ACHN (cell line): ENCODE data around the gene MTARC2.

Experiments used
- DNase-seq: peaks from one replicate; pipeline ENCODE4 v3.0.0-alpha.2; 2015
- in situ Hi-C: cut with HindIII; loops from 2 replicates; pipeline ENCODE4 v1.10.0; 2017; ENCODE audit warnings: low sequenced_read_pairs, low pct_ligation_motif_present, low pct_unique_long_range_greater_than_20kb

Gene MTARC2

GRCh38 chr1:220787069-220787619 is 39.0 kb downstream of the MTARC2 start:
- peak; percentile 27 for DNase-seq
- in situ Hi-C loops = no loop called here

DNA sequence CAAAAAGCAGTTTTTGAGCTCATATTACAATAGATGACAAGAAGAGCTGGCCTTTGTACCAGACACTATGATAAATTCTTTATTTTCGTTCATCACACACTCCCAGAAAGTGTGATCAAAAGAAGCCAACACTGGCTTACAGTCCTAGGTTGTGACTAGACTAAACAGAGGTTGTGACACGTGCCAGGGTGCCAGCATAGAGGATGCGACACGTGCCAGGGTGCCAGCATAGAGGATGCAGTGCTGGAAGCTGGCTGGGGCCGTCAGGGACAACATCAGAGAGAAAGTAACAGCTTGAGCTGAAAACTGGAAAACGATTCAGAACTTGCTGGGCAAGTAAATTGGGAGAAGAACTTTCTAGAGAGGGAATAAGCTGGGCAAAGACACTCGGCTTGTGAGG is 40.8 kb downstream of the MTARC2 start:
- in situ Hi-C loops = no loop called here
- DNase-seq = no peak

- no peak for DNase-seq
- in situ Hi-C loops = no loop called here
These were observed 41.5 kb downstream of the MTARC2 start for GRCh38 chr1:220789532-220790147.

- no peak for DNase-seq
These were observed 43.2 kb downstream of the MTARC2 start for GRCh38 chr1:220791285-220791684.

DNA sequence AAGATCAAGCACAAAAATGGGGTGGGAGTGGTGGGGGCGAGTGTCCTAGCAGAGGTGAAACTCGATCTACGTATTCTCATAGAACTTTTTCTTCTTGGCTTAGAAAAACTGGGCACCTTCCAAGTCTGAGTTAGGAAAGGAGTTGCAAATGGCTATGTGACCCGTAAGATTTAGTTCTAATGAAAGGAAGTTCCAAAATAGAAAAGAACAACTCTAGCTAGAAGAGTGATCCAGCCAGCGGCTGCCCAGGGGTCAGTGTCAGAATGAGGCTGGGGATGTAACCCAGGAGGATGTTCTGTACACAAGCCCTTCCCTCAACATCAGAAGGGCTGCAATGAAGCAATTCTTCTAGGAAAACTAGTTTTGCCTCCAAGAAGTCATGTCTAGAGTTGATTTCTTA is 43.8 kb downstream of the MTARC2 start:
- in situ Hi-C loops = no loop called here
- DNase-seq = no peak

More at GRCh38 chr1:220791285-220791684, 43.2 kb downstream of the MTARC2 start:
- in situ Hi-C loops = no loop called here

DNA sequence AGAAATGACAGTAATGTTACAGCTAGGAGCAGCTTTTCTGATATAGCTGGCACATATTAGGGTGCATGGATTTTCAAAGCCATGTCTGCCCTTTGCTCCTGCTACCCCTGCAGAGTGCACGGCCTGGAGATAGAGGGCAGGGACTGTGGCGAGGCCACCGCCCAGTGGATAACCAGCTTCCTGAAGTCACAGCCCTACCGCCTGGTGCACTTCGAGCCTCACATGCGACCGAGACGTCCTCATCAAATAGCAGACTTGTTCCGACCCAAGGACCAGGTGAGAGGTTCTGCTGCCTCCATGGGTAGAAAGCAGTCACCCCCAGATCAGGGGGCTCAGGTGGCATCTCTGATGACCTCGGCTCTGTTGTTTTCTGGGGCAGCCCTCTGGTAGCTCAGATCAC is 48.4 kb downstream of the MTARC2 start:
- in situ Hi-C loops = no loop called here
- no peak for DNase-seq

DNA sequence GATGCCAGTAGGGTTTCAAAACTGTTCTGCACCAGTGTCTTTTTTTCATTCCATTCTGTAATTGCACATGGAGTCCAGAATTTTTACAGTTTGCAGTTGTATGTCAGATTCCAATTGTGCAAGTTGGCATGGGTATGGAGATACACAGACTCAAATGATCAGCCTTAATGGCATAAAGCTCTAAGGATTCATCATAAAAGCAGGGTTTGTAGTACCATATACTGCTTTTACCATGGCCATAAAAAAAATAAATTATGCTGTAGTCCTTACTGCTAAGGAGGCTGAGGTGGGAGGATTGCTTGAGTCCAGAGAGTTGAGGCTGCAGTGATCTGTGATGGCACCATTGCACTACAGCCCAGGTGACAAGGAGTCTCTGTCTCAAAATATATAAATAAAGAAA is 48.9 kb downstream of the MTARC2 start:
- in situ Hi-C loops = no loop called here
- no peak for DNase-seq

DNA sequence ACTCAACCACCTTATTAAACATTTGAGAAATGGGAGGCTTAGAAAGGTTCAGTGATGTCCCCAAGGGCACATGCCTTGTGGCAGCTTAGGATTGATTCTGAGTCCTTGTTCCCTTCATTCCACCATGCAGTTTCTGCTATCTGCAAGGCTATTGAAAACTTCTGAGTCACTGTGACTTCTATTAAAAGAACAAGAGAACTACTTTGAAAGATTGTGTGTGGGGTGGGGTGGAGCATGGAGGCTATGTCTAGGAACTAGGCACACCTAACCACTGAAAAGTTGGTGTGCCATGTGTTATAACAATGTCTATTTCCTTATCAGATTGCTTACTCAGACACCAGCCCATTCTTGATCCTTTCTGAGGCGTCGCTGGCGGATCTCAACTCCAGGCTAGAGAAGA is 49.4 kb downstream of the MTARC2 start:
- in situ Hi-C loops = no loop called here
- DNase-seq = no peak

DNA sequence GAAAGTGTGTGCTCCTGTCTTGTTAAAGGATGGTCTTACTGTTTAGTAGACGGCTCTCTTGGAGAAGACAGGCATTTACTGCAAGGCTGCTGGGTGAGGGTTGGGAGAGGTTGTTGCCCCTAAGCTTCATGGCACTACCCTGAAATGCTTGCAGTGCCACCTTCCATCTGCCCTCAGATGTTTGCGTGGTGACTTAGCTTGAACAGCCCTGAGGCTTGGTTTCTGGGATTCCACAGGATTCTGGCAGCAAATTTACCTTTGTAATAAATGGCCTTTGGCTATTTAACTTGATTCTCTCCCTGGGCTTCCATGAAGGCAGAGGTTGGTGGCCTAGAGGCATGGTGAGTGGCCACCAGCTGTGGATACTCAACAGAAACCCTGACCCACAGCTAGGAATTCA is 50.2 kb downstream of the MTARC2 start:
- in situ Hi-C loops = no loop called here

GRCh38 chr1:220800262-220800661 is 52.1 kb downstream of the MTARC2 start:
- in situ Hi-C loops = no loop called here
- DNase-seq = no peak

More for the DNA sequence above, 50.2 kb downstream of the MTARC2 start:
- no peak for DNase-seq

DNA sequence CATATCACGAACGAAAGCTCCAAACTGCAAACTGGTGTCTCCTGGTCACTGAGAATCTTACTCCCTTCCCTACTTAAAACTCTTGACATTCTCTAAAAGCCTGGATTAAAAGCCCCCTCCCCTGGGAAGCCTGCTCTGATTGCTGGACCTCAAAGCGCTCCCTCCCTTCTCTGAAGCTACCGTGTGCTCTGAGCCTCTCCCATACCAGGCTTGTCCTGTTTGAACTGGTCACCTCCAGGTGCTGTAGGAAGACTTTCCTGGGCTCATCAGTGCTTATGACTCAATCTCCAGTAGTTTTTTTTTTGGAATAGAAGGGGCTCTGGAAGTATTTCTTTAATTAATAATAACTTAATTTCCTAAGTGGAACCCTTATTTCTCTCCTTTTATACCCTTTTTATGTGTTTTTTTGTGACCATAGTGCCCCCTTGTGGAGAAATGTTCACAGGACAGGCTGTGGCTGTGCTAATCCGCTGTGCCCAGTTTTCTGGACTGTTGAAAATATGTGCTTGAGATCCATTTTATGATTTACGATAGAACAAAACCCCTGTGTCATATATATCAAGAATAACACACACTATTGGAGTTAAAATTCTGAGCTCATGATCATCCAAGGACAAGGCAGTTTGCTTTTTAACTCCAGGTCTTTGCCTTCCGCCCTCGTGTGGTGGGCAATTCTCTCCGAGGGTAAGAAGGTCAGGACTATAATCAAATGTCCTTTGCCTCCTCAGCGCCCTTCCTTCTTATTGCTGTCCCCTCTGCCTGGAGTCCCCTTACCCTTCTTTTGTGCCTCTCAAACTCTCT is 55.5 kb downstream of the MTARC2 start:
- in situ Hi-C loops = no loop called here
- DNase-seq = peak; percentile 47

DNA sequence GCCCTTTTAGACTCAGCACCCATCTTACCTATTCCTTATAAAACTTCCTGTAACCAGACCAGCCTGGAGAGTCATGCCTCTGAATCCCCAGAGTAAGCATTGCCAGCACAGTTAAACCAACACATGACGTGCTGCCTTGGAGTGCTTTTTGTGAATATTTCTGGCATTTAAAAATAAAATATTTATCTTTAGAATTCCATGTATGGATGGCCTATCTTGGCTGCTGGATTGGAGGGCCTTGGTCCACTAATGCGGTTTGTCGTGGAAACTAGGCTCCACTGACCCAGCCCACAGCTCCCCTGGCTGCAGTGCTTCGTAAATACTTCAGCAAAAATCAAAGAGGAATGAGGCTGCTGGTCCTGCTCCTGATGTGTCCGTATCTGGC is 56.1 kb downstream of the MTARC2 start:
- in situ Hi-C loops = no loop called here
- no peak for DNase-seq

DNA sequence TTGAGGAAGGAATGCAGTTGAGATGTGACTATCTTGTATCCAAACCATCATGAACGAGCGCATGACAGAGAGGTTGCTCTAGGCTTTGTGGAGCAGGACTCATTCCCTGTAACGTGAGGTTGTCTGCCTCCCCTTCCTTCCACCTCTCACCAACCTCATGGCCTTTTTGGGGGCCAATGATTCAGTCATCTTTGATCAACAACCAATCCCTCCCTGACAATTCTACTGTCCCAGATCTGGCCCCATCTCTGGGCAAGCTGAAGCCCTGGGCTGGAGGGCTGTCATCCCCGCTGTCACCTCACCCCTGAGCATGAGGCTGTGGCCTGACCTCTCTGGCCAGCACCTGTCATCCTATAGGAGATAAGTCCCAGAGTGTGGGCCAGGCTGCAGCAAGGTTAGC is 58.3 kb downstream of the MTARC2 start:
- no peak for DNase-seq
- in situ Hi-C loops = no loop called here

GRCh38 chr1:220807726-220808125 is 59.6 kb downstream of the MTARC2 start:
- in situ Hi-C loops = no loop called here

DNA sequence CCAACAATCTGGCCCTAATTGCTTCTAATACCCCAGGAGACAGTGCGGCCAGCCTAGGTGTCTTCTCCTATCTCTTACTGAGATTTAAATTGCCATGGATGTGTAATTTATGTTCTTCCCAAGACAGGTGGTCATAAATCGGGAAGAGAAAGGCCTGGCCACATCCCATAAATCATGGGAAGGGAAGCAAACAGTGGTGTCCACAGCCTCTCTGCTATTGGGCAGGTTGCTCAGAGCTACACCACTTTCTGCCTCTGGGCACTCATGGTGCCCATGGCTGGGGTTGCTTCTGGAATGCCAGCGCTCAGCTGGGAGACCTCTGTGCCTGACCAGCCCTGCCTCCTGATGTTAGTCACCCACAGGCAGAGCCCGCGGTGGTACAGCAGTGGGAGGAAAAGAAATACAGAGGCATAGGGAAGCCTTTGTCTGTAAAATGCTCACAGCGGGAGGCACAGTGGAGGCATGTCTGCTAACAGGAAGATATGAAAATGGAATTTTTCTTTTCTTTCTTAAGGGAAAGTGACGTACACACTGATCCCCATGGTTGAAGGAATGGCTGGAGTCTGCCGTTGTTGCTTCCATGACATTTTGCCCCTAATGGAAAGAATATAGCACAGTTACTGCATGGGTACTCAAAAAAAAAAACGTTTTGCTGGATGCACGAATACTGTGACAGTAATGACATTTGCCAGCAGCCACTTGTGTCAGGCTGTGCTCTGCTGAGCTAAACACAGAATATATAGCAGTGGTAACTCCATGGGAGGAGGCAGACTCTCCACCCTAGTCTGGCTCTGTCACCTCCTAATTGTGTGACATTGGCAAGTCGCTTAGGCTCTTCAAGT is 60.4 kb downstream of the MTARC2 start:
- in situ Hi-C loops = no loop called here
- no peak for DNase-seq

More at GRCh38 chr1:220807726-220808125, 59.6 kb downstream of the MTARC2 start:
- DNase-seq = no peak

- in situ Hi-C loops = no loop called here
- no peak for DNase-seq
These were observed 61.0 kb downstream of the MTARC2 start for GRCh38 chr1:220809187-220809550.

GRCh38 chr1:220809704-220810103 is 61.6 kb downstream of the MTARC2 start:
- DNase-seq = no peak
- in situ Hi-C loops = no loop called here

- in situ Hi-C loops = no loop called here
These were observed 62.1 kb downstream of the MTARC2 start for GRCh38 chr1:220810179-220810653.

GRCh38 chr1:220810963-220811362 is 62.8 kb downstream of the MTARC2 start:
- in situ Hi-C loops = no loop called here

More at GRCh38 chr1:220810179-220810653, 62.1 kb downstream of the MTARC2 start:
- DNase-seq = peak; percentile 83

More at GRCh38 chr1:220810963-220811362, 62.8 kb downstream of the MTARC2 start:
- DNase-seq = no peak
